Activated CD4-positive, alpha-beta T cell treated with anti-CD3 and anti-CD28 coated beads for 4 hours (primary cell): ENCODE data around the gene OS9.
"Not testable (repeated sequence)": the region's sequence is repeated elsewhere in the genome, so short reads cannot be mapped to it uniquely, and the experiment has no call there.

ENCODE experiments used
- DNase-seq, 2 donors: peaks; one replicate each; pipeline ENCODE4 v3.0.0-alpha.2; 2020

The OS9 gene

DNA sequence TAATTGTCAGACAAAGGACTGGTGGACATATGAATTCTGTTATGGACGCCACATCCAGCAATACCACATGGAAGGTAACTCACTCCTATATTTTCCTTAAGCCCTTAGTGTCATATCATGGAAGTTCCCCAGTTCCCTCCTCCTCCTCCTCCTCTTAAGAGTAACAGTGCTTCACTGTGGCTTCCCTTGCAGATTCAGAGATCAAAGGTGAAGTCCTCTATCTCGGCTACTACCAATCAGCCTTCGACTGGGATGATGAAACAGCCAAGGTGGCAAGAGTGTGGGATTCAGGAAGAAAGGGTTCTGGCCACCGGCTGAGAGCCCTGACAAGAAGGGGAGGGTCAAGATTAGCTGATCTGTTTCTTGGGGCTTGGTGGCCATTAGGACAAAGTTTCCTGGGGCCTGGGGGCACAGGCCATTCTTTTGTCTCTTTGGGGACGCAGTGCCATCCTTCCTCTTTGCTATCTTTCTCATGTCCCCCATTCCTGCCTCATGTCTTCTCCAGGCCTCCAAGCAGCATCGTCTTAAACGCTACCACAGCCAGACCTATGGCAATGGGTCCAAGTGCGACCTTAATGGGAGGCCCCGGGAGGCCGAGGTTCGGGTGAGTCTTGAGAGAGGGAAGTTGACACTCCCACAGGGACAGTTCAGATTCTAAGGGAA, 2.0 kb downstream of the OS9 start:
- DNase-seq, result no peak

DNA sequence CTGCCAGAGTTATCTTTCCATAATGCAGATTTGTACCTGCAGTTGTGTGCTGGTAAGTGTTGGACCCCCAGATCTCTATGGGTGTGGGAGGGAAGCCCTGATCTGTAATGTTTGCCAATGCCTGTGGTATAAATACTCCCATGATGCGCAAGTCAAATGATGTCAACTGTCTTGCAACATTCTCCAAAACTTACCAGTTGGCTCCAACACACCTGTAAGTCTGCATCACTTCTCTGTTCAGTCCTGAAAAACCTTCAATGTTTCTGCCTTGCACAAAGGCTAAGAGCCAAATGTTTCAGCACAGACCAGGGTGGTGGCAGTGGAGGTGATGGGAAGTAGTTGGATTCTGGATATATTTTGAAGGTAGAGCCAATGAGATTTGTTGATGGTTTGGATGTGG, 3.1 kb downstream of the OS9 start:
- no peak for DNase-seq

DNA sequence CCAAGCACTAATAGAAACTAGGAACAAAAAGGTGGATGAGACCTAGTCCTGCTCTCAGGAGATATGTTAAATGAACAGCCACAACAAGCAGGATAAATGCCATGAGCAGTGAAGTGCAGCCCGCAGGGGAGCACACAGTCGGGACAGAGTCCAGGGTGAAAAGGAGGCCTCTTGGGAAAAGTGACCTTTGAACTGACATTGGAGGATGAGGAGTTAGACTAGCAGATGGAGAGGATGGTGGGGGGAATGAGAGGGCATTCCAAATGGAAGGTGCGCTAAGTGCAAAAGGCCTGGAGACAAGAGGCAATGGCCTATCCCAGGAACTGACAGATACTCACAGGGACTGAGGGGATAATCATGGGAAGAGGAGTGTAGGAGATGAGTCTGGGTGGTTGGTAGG, 4.5 kb downstream of the OS9 start:
- no peak for DNase-seq

DNA sequence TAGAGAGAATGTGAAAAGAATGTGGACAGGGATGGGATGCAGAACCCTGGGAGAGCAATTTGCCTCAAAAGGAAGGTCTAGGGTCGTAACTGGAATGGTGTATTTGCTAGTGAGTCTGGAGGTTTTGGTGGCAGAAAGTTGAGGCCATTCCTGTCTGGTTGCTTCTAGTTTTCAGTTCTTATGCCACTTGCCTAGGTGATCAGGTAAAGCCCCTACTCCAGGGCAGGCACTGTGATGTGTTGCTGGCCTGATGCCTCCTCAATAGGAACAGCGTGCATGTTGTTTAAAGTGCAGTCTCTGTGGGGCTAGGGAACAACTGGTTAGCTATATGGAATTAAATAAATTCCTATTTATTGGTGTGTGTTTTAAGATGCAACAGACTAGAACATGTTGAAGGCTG, 6.4 kb downstream of the OS9 start:
- no peak for DNase-seq

DNA sequence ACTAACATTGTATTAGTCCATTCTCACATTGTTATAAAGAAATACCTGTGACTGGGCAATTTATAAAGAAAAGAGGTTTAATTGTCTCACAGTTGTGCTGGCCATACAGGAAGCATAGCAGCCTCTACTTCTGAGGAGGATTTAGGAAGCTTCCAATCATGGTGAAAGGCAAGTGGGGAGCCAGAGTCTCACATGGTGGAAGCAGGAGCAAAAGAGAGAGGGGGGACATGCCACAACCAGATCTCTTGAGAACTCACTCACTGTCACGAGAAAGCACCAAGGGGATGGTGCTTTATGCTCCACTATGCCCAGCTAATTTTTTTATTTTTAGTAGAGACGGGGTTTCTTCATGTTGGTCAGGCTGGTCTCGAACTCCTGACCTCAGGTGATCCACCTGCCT, 13.3 kb downstream of the OS9 start:
- no peak for DNase-seq

DNA sequence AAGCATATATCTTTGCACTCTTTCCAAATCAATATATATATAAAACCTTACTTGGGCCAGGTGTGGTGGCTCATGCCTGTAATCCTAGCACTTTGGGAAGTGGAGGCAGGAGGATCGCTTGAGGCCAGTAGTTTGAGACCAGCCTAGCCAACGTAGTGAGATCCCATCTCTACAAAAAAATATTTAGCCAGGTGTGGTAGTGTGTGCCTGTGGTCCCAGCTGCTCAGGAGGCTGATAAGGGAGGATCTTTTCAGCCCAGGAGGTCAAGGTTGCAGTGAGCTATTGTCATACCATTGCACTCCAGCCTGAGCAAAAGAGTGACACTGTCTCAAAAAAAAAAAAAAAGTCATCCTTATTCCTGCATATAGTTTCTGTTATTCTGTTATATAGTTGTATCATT, 14.4 kb downstream of the OS9 start:
- no peak for DNase-seq

DNA sequence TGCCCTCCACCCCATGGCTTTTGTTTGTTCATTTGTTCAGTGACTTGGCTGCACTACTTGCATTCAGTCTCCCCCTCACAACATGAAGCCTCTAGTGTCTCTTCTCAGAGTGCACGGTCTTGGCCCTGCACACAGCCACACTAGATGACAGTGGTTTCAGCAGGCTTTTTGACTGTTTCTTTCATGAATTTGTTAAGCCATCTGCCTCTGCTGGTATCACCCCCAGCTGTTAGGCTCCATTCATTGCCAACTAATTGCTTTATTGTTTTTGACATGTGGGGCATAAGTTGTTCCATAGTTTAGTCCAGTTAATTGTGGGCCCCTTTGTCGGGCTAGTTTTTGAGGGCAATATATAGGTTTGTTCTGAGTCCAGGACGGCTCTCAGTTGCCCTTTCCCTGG, 18.8 kb downstream of the OS9 start:
- no peak for DNase-seq

DNA sequence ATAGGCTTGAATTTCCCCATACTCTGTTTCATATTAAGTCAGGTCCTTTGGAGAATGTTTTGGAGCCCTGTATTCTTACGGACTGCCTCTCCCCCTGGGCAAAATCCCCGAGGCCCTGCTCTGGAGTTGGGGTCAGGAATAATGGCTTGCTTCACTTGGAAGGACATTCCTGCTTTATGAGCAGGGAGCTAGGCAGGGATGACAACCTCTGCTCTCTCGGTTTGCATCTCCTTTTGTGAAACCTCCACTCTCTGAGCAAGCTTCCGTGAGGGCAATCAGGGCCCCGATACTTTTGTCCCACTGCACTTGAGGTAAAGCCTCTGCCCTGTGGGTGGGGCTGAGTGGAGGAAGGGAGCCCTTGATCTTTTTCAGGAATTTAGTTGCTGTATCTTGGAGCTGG, 19.3 kb downstream of the OS9 start:
- DNase-seq, result no peak

DNA sequence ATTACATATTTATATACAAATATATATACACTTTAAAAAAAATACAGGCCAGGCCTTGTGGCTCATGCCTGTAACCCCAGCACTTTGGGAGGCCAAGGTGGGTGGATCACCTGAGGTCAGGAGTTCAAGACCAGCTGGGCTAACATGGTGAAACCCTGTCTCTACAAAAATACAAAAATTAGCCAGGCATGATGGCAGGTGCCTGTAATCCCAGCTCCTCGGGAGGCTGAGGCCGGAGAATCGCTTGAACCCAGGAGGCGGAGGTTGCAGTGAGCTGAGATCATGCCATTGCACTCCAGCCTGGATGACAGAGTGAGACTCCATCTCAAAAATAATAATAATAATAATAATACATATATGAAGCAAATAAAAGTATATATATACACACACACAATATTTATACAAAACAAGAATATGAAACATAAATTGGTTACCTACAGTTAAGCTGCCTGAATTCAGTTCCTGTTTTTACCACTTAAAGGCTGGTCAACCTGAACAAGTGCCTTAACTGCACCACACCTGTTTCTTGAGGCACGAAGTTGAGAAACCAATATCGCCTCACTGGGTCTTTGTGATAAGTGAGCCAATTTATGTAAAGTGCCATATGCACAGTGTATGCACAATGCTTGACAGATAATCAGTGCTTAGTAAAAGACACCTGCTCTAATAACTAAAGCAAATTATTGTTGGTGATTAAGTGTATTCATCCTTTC, 21.3 kb downstream of the OS9 start:
- not testable (repeated sequence) for DNase-seq

DNA sequence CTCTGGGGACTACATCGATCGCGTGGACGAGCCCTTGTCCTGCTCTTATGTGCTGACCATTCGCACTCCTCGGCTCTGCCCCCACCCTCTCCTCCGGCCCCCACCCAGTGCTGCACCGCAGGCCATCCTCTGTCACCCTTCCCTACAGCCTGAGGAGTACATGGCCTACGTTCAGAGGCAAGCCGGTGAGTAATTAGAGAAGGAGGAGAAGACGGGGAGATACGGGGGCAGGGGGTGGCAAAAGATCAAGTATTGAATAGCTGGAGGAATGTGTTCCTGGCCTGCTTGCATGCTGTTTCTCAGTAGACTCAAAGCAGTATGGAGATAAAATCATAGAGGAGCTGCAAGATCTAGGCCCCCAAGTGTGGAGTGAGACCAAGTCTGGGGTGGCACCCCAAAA, 21.9 kb downstream of the OS9 start:
- DNase-seq, result no peak

DNA sequence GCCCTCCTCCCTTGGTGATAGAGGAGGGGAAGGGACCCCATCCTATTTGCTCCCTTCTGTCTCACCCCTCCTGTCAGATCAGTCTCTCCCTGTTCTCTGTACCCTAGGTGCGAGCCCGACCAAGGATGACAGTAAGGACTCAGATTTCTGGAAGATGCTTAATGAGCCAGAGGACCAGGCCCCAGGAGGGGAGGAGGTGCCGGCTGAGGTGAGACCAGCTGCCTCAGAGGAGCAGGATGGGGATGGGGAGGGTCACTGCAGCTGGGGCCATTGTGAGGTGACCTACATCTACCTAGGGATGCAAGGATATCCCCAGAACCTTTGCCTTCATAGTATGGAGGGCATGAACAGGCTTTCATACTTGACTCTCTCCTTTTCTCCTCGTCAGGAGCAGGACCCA, 22.4 kb downstream of the OS9 start:
- DNase-seq, result no peak

DNA sequence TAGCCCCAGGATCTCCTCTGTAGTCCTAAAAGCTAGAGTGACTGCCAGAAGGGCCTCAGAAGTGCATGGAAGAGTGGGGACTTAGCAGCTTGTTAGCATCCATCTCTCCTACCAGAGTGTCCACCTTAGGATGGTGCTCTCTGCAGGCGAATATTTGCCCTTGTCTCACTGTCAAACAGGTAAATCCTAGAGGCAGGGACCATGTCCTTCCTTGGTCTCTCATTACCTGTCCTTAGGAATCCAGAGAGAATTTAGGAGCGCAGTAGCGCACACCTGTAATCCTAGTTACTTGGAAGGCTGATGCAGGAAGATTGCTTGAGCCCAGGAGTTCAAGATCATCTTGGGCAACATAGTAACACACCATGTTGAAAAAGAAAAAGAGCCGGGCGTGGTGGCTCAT, 23.2 kb downstream of the OS9 start:
- DNase-seq, result no peak

DNA sequence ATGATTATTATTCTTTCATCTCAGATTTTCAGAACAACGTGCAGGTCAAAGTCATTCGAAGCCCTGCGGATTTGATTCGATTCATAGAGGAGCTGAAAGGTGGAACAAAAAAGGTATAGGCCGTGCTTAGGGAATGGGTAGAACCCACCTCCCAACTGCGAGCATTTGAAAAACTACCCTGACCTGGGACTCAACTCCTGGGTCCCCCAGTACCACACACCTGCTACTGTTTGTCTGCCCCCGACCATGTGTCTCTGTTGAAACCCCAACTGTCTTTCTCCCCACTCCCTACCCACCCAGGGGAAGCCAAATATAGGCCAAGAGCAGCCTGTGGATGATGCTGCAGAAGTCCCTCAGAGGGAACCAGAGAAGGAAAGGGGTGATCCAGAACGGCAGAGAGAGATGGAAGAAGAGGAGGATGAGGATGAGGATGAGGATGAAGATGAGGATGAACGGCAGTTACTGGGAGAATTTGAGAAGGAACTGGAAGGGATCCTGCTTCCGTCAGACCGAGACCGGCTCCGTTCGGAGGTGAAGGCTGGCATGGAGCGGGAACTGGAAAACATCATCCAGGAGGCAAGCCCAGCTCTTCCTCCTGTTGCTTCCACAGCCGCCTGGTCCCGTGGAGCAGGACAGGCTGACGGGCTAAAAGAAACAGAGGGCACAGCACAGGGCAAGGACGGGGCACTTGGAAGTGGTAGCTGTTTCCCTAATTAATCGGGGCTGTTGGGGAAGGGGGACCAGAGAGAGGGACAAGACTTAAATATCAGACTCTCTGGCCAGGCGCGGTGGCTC, 24.1 kb downstream of the OS9 start:
- no peak for DNase-seq

DNA sequence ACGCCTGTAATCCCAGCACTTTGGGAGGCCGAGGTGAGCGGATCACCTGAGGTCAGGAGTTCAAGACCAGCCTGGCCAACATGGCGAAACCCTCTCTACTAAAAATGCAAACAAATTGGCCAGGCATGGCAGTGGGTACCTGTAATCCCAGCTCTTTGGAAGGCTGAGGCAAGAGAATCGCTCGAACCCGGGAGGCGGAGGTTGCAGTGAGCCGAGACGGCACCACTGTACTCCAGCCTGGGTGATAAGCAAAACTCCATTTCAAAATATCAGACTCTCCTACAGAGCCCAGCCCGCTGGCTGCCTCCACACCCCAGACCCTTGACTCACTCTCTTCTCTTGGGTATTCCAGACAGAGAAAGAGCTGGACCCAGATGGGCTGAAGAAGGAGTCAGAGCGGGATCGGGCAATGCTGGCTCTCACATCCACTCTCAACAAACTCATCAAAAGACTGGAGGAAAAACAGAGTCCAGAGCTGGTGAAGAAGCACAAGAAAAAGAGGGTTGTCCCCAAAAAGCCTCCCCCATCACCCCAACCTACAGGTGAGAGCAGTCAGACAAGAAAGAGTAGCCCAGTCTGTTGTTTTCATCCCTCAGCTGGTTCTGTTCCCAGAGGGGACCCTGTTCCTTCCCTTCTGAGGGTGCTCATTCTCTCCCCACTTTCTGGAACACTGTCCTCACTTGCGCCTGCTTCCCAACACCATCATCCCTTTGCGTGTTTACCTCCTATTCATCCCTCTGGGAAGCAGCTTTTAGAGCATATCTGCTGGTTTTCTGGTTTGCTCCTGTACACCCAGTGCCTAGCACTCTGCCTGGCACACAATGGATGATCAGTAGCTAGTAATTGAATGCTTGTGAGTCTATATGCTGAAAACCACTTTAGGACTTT, 25.0 kb downstream of the OS9 start:
- DNase-seq, result no peak

DNA sequence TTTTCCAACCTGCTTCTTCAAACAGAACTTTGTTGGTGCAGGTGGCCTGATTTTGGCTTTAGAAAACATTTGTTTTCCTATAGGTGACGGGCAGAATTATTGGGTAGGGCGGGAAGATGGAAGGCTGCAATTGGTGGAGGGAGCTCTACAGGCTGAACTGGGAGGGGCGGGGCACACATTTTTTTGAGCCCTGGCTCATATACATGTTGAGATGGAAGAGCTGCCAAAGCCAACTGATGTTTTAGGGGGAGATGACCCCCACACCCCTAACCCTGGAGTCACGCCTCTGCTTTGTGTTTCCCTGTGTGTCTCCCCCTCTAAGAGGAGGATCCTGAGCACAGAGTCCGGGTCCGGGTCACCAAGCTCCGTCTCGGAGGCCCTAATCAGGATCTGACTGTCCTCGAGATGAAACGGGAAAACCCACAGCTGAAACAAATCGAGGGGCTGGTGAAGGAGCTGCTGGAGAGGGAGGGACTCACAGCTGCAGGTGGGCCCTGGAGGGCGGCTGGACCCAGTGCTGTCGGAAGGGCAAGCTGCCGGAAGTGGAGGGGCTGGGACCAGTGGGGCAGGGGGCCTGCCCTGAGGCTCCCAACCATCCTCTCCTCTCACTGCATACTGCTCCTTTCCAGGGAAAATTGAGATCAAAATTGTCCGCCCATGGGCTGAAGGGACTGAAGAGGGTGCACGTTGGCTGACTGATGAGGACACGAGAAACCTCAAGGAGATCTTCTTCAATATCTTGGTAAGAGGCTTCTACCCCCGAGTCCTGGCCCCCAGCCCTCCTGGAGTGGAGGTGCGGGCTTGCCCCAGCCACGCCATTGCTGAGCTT, 26.1 kb downstream of the OS9 start:
- no peak for DNase-seq

DNA sequence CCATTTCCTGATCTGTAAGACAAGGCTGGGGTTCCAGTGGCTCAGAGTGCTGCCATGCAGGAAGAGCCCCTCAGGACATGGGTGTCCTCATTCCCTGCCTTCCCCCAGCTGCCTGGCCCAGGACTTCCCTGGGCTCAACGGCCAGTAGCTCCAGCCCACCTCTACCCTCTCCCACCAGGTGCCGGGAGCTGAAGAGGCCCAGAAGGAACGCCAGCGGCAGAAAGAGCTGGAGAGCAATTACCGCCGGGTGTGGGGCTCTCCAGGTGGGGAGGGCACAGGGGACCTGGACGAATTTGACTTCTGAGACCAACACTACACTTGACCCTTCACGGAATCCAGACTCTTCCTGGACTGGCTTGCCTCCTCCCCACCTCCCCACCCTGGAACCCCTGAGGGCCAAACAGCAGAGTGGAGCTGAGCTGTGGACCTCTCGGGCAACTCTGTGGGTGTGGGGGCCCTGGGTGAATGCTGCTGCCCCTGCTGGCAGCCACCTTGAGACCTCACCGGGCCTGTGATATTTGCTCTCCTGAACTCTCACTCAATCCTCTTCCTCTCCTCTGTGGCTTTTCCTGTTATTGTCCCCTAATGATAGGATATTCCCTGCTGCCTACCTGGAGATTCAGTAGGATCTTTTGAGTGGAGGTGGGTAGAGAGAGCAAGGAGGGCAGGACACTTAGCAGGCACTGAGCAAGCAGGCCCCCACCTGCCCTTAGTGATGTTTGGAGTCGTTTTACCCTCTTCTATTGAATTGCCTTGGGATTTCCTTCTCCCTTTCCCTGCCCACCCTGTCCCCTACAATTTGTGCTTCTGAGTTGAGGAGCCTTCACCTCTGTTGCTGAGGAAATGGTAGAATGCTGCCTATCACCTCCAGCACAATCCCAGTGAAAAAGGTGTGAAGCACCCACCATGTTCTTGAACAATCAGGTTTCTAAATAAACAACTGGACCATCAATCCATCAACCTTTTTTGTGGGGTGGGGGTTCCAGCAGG, 27.0 kb downstream of the OS9 start:
- DNase-seq, result no peak

DNA sequence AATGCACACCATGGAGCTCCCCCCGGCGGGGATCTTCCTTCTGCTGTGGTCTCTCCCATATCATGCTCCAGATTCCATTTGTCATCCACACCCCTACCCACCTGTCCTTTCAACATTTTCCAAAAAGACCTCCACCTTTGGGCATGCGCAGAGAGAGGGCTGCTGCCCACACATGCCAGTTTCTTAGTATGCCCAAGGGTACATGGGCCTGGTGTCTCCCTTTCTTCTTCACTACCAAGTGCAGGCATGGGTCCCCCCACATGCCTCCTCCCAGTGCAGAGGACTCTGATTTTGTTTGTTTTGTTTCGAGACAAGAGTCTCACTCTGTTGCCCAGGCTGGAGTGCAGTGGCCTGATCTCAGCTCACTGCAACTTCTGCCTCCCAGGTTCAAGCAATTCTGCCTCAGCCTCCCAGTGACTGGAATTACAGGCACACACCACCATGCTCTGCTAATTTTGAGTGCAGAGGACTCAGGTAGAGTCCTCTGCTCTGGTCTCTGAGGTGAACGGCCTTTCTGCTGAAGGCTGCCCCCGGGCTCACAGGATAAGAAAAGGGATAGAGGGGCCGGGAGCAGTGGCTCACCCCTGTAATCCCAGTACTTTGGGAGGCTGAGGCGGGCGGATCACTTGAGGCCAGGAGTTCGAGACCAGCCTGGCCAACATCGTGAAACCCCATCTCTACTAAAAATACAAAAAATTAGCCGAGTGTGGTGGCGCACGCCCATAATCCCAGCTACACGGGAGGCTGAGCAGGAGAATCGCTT, 28.1 kb downstream of the OS9 start:
- DNase-seq, result not testable (repeated sequence)

DNA sequence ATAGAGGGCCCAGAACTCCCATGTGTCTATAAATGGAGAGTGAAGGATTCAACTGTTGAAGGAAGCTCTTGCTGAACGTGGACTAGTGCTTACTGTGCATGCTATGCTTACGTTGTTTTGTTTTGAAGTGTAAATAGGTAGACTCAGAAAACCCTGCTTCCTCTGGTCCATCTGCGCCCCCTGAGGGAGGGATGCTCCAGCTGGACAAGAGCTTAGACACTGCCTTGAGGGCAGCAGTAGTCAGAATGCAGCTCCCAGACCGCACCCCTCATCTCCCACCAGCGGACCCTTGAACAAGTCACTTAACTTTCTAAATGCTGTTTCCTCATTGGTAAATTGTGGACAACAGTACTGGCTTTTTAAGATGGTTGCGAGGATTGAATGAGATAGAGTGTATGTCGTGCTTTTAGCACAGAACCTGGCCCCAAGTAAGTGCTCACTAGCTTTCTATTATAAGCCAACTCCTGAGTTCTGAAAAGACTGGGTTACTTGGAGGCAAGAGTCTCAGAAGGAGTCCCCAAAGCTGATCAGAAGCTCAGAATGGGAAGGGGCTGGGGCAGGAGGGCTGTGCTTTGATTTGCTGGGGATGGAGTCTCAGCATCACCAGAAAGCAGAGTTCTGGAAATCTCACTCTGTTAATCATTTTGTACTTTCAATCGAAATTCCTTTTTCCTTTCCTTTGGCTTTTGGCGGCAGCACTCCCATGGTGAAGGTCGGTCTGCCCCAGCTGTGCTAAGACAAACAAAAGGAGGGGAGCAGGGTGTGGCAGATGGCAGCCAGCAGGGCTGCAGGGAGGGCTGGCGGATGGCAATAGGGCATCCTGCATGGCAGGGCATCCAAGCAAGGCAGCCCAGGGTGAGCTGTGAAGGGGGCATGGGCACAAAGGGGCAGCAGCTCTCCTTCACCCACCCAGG, 29.0 kb downstream of the OS9 start:
- no peak for DNase-seq

DNA sequence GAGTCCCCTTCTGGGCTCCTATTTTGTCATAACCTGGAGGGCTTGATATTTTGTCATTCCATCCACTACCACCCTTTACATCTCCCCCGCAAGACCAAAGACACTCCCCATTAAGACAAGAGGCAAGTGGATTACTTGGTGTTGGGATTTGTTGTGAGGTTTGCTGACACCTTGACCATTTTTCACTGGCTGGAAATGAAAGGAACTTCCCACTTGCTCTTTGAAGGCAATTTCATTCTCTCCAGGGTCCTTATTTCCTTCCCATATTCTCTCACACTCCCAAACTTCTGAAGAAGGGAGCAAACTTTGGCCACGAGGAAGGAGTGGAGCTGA, 29.7 kb downstream of the OS9 start:
- no peak for DNase-seq
